KMS-11 (cell line): Measurements from ENCODE around the gene IL19.

Source experiments
- H2AFZ ChIP-seq: fragments of 200-600 bp; sonication (generic); 2 replicates; pipeline ENCODE4 v1.6.1; 2016; ENCODE audit warnings: antibody characterized with exemption, mixed run types, low read depth
- H3K27ac ChIP-seq: fragments of 200-600 bp; sonication (generic); 2 replicates; pipeline ENCODE4 v1.6.1; 2016; ENCODE audit warnings: mild to moderate bottlenecking, mixed run types
- H3K27me3 ChIP-seq: fragments of 200-600 bp; sonication (generic); 2 replicates; pipeline ENCODE4 v1.6.1; 2017; ENCODE audit warnings: mild to moderate bottlenecking, low read depth, mixed run types, moderate library complexity; ENCODE audit not compliant: insufficient read depth
- H3K36me3 ChIP-seq: fragments of 200-600 bp; sonication (generic); 2 replicates; pipeline ENCODE4 v1.6.1; 2017; ENCODE audit warnings: mild to moderate bottlenecking, mixed run types; ENCODE audit not compliant: insufficient read depth
- H3K4me1 ChIP-seq: fragments of 200-600 bp; sonication (generic); 2 replicates; pipeline ENCODE4 v1.6.1; 2016; ENCODE audit warnings: mild to moderate bottlenecking, low read depth, mixed run types; ENCODE audit not compliant: poor library complexity, severe bottlenecking
- H3K4me2 ChIP-seq: fragments of 200-600 bp; sonication (generic); 2 replicates; pipeline ENCODE4 v1.7.0; 2016; ENCODE audit warnings: mild to moderate bottlenecking, mixed run types
- H3K4me3 ChIP-seq: fragments of 200-600 bp; sonication (generic); IDR thresholded peaks from 2 replicates; pipeline ENCODE4 v1.6.1; 2017; ENCODE audit warnings: low read depth, low read length, mixed read lengths; ENCODE audit not compliant: insufficient read depth
- H3K79me2 ChIP-seq: fragments of 200-600 bp; sonication (generic); 2 replicates; pipeline ENCODE4 v1.6.1; 2016; ENCODE audit warnings: low read depth, mixed run types; ENCODE audit not compliant: insufficient read depth
- H3K9ac ChIP-seq: fragments of 200-600 bp; sonication (generic); 2 replicates; pipeline ENCODE4 v1.6.1; 2016; ENCODE audit warnings: mild to moderate bottlenecking, mixed run types
- H4K20me1 ChIP-seq: fragments of 200-600 bp; sonication (generic); 2 replicates; pipeline ENCODE4 v1.6.1; 2016; ENCODE audit warnings: mild to moderate bottlenecking, mixed run types; ENCODE audit not compliant: insufficient read depth
- TF ChIP-seq, protein P1 (sequence below): fragments of 200-600 bp; sonication (generic); conservative IDR thresholded peaks from 2 replicates; pipeline ENCODE4 v1.6.1; 2017; ENCODE audit warnings: low read depth, mild to moderate bottlenecking, antibody characterized with exemption, low read length, moderate library complexity, mixed read lengths

Gene IL19

DNA sequence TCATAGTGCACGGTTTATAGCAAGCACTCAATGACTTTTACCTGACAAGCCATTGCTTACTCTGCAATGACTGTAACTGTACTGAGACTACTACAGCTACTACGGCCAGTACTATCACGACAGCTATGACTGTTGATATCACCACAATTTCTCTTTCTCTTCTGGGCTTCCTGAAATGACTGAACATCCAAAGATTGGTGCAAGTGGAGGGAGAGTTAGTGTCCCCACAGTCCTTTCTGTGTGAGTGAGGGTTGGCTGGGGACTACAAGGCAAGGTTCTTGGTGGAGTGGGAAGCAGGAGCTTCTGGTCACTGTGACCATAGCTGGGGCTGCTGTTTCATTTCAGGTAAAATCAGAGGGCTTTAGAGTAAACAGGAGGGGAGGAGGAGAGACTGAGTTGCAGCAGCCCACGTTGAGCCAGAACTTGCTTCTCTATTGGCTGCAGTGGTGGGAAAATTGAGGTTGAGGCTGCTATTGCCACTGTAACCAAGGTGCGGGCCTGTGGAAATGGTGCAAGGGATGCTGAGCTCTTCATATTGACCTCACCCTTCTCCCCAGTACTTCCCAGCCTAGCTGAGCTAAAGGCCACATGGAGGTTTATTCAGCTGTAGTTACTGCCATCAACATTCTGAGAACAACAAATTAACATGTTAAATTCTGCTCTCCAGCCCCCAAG lies 15.8 kb downstream of the IL19 start:
- peak overlapping the region; percentile 7; the same call in 1 of the 2 replicates for H3K4me2 ChIP-seq
- TF ChIP-seq, protein P1, sequence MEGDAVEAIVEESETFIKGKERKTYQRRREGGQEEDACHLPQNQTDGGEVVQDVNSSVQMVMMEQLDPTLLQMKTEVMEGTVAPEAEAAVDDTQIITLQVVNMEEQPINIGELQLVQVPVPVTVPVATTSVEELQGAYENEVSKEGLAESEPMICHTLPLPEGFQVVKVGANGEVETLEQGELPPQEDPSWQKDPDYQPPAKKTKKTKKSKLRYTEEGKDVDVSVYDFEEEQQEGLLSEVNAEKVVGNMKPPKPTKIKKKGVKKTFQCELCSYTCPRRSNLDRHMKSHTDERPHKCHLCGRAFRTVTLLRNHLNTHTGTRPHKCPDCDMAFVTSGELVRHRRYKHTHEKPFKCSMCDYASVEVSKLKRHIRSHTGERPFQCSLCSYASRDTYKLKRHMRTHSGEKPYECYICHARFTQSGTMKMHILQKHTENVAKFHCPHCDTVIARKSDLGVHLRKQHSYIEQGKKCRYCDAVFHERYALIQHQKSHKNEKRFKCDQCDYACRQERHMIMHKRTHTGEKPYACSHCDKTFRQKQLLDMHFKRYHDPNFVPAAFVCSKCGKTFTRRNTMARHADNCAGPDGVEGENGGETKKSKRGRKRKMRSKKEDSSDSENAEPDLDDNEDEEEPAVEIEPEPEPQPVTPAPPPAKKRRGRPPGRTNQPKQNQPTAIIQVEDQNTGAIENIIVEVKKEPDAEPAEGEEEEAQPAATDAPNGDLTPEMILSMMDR = no peak

DNA sequence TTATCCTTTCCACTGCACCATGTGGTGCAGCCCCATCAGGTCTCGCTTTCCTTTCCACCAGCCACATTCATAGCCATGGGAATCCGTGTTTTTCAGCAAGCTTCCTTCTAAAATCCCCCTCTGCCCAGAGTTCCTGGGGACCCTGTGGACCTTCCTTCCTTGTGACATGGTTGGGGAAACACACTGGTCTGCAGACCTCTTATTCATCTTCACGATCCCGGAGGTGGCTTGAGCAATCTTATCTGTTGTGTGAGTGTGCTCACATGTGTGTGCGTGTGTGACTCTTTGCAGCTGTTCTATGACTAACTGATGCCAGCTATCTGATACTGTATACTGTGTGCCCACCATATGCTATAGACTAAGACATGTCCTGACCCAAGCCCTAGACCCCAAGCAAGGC lies 17.3 kb downstream of the IL19 start:
- H3K4me1 ChIP-seq = peaks cover 100% of the 10 kb centered on the region
- H3K79me2 ChIP-seq = no peaks in the 10 kb centered on the region
- H3K4me2 ChIP-seq = no peak overlapping the region
- no peak overlapping the region for H2AFZ ChIP-seq
- H4K20me1 ChIP-seq = no peaks in the 10 kb centered on the region
- no peak overlapping the region for H3K9ac ChIP-seq
- H3K27me3 ChIP-seq = no peaks in the 10 kb centered on the region
- TF ChIP-seq, protein P1 = no peak
- H3K36me3 ChIP-seq = no peaks in the 10 kb centered on the region
- H3K27ac ChIP-seq = no peak overlapping the region
- no peak overlapping the region for H3K4me3 ChIP-seq

More for the DNA sequence above, 15.8 kb downstream of the IL19 start:
- Histone ChIP-seq H2AFZ (no peak overlapping the region), H4K20me1 (no peaks in the 10 kb centered on the region), H3K36me3 (no peaks in the 10 kb centered on the region), H3K4me1 (peaks cover 99% of the 10 kb centered on the region), H3K27me3 (no peaks in the 10 kb centered on the region), H3K27ac (no peak overlapping the region; the same call in 1 of the 2 replicates), H3K9ac (no peak overlapping the region), H3K79me2 (no peaks in the 10 kb centered on the region), H3K4me3 (no peak overlapping the region)

DNA sequence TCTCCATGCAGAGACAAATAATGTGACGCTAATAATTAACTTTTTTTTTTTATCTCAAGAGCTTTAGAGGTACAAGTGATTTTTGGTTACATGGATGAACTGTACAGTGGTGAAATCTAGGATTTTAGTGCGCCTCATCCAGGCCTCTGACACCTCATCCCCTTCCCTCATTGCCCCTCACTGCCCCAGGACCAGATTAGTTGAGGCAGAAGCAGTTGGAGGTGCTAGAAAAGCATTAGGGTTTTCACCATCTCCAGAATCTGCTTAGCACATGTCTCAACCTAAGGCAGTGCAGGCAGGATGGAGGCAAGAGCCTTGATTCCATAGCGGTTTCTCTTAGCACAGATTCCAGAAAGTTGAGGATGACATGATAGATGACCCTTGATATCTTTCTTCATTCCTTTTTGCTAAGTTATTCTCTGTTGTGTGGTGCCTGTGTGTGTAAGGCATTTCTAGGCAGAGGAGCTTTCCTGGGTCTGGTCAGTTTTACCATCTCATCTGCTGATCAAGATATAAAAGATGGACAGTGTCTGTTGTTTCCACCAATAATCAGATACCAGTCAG lies 18.0 kb downstream of the IL19 start:
- Histone ChIP-seq H3K4me3 (no peak overlapping the region), H3K36me3 (no peaks in the 10 kb centered on the region), H3K9ac (no peak overlapping the region), H3K79me2 (no peaks in the 10 kb centered on the region), H3K27me3 (no peaks in the 10 kb centered on the region), H4K20me1 (no peaks in the 10 kb centered on the region), H3K4me2 (no peak overlapping the region), H2AFZ (no peak overlapping the region), H3K4me1 (peaks cover 100% of the 10 kb centered on the region), H3K27ac (no peak overlapping the region)
- TF ChIP-seq, protein P1 = no peak

DNA sequence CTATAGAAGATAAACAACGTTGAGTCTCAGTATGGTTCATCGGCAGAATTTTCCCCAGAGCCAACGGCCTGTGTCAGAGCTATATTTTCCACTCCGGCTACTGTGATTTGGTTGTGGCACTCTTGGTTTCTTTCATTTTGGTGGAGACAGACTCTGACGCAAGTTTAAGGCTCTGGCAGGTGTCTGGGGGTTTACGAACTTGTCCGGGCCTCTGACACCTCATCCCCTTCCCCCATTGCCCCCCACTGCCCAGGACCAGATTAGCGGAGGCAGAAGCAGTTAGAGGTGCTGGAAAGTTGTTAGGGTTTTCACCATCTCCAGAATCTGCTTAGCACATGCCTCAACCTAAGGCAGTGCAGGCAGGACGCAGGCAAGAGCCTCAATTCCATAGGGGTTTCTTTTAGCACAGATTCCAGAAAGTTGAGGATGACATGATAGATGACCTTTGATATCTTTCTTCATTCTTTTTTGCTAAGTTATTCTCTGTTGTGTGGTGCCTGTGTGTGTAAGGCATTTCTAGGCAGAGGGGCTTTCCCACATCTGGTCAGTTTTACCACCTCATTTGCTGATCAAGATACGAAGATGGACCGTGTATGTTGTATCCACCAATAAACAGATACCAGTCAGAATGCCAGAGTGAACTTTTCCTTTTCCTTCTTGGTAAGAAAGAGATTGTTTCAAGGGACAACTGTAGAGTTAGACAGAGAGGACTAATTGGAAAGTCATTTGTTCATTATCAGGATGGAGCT lies 20.1 kb downstream of the IL19 start:
- Histone ChIP-seq H3K27ac (peak overlapping the region; percentile 89), H3K4me2 (peak overlapping the region; percentile 87), H4K20me1 (no peaks in the 10 kb centered on the region), H3K79me2 (no peaks in the 10 kb centered on the region), H3K36me3 (no peaks in the 10 kb centered on the region), H3K4me1 (peaks cover 100% of the 10 kb centered on the region), H3K27me3 (no peaks in the 10 kb centered on the region), H2AFZ (peak overlapping the region; percentile 43), H3K9ac (peak overlapping the region; percentile 66), H3K4me3 (peak overlapping the region; percentile 58)
- TF ChIP-seq, protein P1 = no peak
